Endothelial cell of umbilical vein (primary cell): ENCODE measurements around the gene FSIP1. TPM values are rescaled to one million over a fixed set of nuclear protein-coding genes. Genes with fewer than 3 reads are reported as not detected.

Experiments
- BruUV-seq: library from RNA; stranded (reverse); fragments of 400-500 nt; replicated peaks from 2 replicates; lab custom pipeline; 2021; lab: Mats Ljungman, UMichigan
- CTCF ChIA-PET: fragments of 300-600, 350-600 bp; sonication (Branson Sonifier 250); formaldehyde crosslinking; loops from one replicate; lab custom pipeline; 2021; ENCODE audit warnings: antibody characterized with exemption, inconsistent platforms; lab: Charles Lee
- POLR2A ChIA-PET: fragments of 300-600, 350-600 bp; sonication (Branson Sonifier 250); formaldehyde crosslinking; loops from one replicate; lab custom pipeline; 2021; ENCODE audit warnings: antibody characterized with exemption, inconsistent platforms; lab: Charles Lee
- DNase-seq: peaks from one replicate; pipeline ENCODE4 v3.0.0-alpha.2; 2011; ENCODE audit warnings: low read depth, low spot score
- FAIRE-seq: peaks from 2 replicates; lab custom pipeline; 2011; peaks lifted over from hg19 to GRCh38; lab: Jason Lieb, UNC
- H2AFZ ChIP-seq: 2 replicates; pipeline ENCODE4 v1.6.0; 2012; ENCODE audit warnings: low read depth, low read length, control low read depth, inconsistent platforms
- H3K27ac ChIP-seq: 2 replicates; pipeline ENCODE4 v1.5.1; 2011; ENCODE audit warnings: low read depth, mild to moderate bottlenecking, control low read depth, low read length, moderate library complexity; ENCODE audit not compliant: insufficient read depth
- H3K27me3 ChIP-seq, 2 experiments: 2 replicates each; pipeline versions ENCODE4 v1.6.0 to v1.6.1; 2011; ENCODE audit warnings: low read length in 2 of 2, mixed read lengths in 1 of 2; ENCODE audit not compliant: control insufficient read depth in 2 of 2, insufficient read depth in 2 of 2
- H3K36me3 ChIP-seq, 2 experiments: 2 replicates in 1 of 2; 3 replicates in 1 of 2; pipeline ENCODE4 v1.5.1; 2011; ENCODE audit warnings: low read length in 2 of 2, mild to moderate bottlenecking in 1 of 2, moderate library complexity in 1 of 2; ENCODE audit not compliant: control insufficient read depth in 2 of 2, insufficient read depth in 2 of 2; ENCODE audit errors: extremely low read depth in 1 of 2
- H3K4me1 ChIP-seq: 3 replicates; pipeline ENCODE4 v1.5.1; 2011; ENCODE audit warnings: mild to moderate bottlenecking, low read length; ENCODE audit not compliant: control insufficient read depth, insufficient read depth; ENCODE audit errors: extremely low read depth
- H3K4me2 ChIP-seq: 2 replicates; pipeline ENCODE4 v1.6.1; 2011; ENCODE audit warnings: low read length, control low read depth, mixed read lengths; ENCODE audit not compliant: insufficient read depth
- H3K4me3 ChIP-seq, 3 experiments: fragments of 200-600 bp in 1 of 3; sonication (generic), shearing (Covaris generic) in 1 of 3; replicated peaks in 1 of 3; 2 replicates each; pipeline ENCODE4 v1.5.1; 2011 to 2016; ENCODE audit warnings: control low read depth in 3 of 3, low read length in 3 of 3, mild to moderate bottlenecking in 2 of 3, inconsistent platforms in 1 of 3, low read depth in 1 of 3, moderate library complexity in 1 of 3; ENCODE audit not compliant: insufficient read depth in 1 of 3
- H3K79me2 ChIP-seq: 2 replicates; pipeline ENCODE4 v1.6.0; 2012; ENCODE audit warnings: low read length, inconsistent platforms; ENCODE audit not compliant: control insufficient read depth, insufficient read depth
- H3K9ac ChIP-seq: replicated peaks from 2 replicates; pipeline ENCODE3; 2011; ENCODE audit warnings: low read length, control low read depth; ENCODE audit not compliant: insufficient read depth; ENCODE audit errors: extremely low read depth
- H3K9me1 ChIP-seq: replicated peaks from 3 replicates; pipeline ENCODE4 v1.6.0; 2011; ENCODE audit warnings: mild to moderate bottlenecking, low read length; ENCODE audit not compliant: control insufficient read depth, insufficient read depth; ENCODE audit errors: extremely low read depth
- H3K9me3 ChIP-seq: replicated peaks from 2 replicates; pipeline ENCODE4 v1.5.1; 2012; ENCODE audit warnings: low read length, inconsistent platforms; ENCODE audit not compliant: control insufficient read depth, insufficient read depth
- H4K20me1 ChIP-seq: replicated peaks from 2 replicates; pipeline ENCODE3; 2011; ENCODE audit warnings: mild to moderate bottlenecking, low read length; ENCODE audit not compliant: control insufficient read depth, insufficient read depth; ENCODE audit errors: extremely low read depth
- CTCF ChIP-seq, 2 donors: IDR thresholded peaks; 1 replicate in 1 of 2; 2 replicates in 1 of 2; pipeline ENCODE4 v1.5.1; 2011; ENCODE audit warnings: low read length in 2 of 2, mild to moderate bottlenecking in 2 of 2, moderate library complexity in 2 of 2, control low read depth in 1 of 2, inconsistent platforms in 1 of 2, low read depth in 1 of 2; ENCODE audit not compliant: insufficient read depth in 1 of 2; ENCODE audit errors: extremely low read depth in 1 of 2
- EZH2 ChIP-seq: IDR thresholded peaks from 2 replicates; pipeline ENCODE4 v1.6.1; 2012; ENCODE audit warnings: borderline replicate concordance, low read depth, mild to moderate bottlenecking, moderate library complexity, low read length, inconsistent platforms; ENCODE audit not compliant: severe bottlenecking
- FOS ChIP-seq: IDR thresholded peaks from 2 replicates; pipeline ENCODE4 v1.6.1; 2011; ENCODE audit warnings: mild to moderate bottlenecking, low read length, moderate library complexity, borderline replicate concordance; ENCODE audit not compliant: insufficient read depth
- GATA2 ChIP-seq: IDR thresholded peaks from 2 replicates; pipeline ENCODE4 v1.7.0; 2011; ENCODE audit warnings: low read depth, mild to moderate bottlenecking, moderate library complexity, mixed read lengths, low read length; ENCODE audit not compliant: insufficient read length, insufficient read depth
- JUN ChIP-seq: IDR thresholded peaks from 2 replicates; pipeline ENCODE4 v1.6.1; 2011; ENCODE audit warnings: borderline replicate concordance, low read depth; ENCODE audit not compliant: insufficient read length, insufficient read depth
- MAX ChIP-seq: IDR thresholded peaks from 2 replicates; pipeline ENCODE4 v1.6.1; 2011; ENCODE audit not compliant: insufficient read depth, insufficient read length
- MYC ChIP-seq: IDR thresholded peaks from one replicate; pipeline ENCODE4 v1.6.1; 2011; ENCODE audit warnings: mild to moderate bottlenecking, low read depth, low read length
- POLR2A ChIP-seq: IDR thresholded peaks from 2 replicates; pipeline ENCODE4 v1.6.1; 2012; ENCODE audit warnings: low read depth, mild to moderate bottlenecking, control low read depth, low read length
- POLR2AphosphoS5 ChIP-seq: IDR thresholded peaks from 2 replicates; pipeline ENCODE4 v1.6.1; 2012; ENCODE audit warnings: low read depth, mild to moderate bottlenecking, control low read depth, low read length, moderate library complexity; ENCODE audit not compliant: insufficient read depth
- dilution Hi-C: fragments of 300-500 bp; cut with MboI; formaldehyde crosslinking; loops from one replicate; pipeline ENCODE4 v1.15.0; 2019; ENCODE audit warnings: low sequenced_read_pairs; ENCODE audit not compliant: extremely low pct_ligation_motif_present
- intact Hi-C: fragments of 100-400 bp; cut with micrococcal nuclease; formaldehyde crosslinking; loops from one replicate; pipeline ENCODE4 v1.10.0; 2022
- polyA plus RNA-seq, 4 experiments: library from polyadenylated mRNA; depleted of rRNA in 3 of 4; stranded (reverse) in 3 of 4; unstranded in 1 of 4; fragments of >200 nt; gene quantifications; 2 replicates each; pipeline versions ENCODE4 v1.2.1 to v1.2.3, GENCODE V29; 2011 to 2012; ENCODE audit warnings: missing spikeins in 1 of 4
- total RNA-seq: library from RNA; stranded (reverse); gene quantifications from 2 replicates; pipeline ENCODE4 v1.2.3, GENCODE V29; 2021

FSIP1 gene
- total and polyA plus RNA-seq, 2 donors (not counting 3 experiments of a cell fraction or from before 2014, with no cell fraction given): 0.23 to 1.1 TPM

- FAIRE-seq: no peak
Observed at GRCh38 chr15:39803016-39803415, 20.4 kb upstream of the FSIP1 start.

More at GRCh38 chr15:39803016-39803415, 20.4 kb upstream of the FSIP1 start:
- H3K9ac ChIP-seq: no peak overlapping the region
- H3K4me1 ChIP-seq: no peaks in the 10 kb centered on the region
- DNase-seq: no peak
- H3K9me1 ChIP-seq: no peaks in the 10 kb centered on the region
- no TSS peak for BruUV-seq
- ChIA-PET POLR2A (no interaction called here), CTCF (interaction anchor here (2.3 kb wide), 1 partner anchor 72 kb away, joined by 11 read pairs; no protein-coding TSS in a partner anchor)
- H4K20me1 ChIP-seq: no peaks in the 10 kb centered on the region
- H2AFZ ChIP-seq: no peak overlapping the region
- no peak overlapping the region for H3K4me3 ChIP-seq
- no peak overlapping the region for H3K4me2 ChIP-seq
- no peaks in the 10 kb centered on the region for H3K79me2 ChIP-seq
- peaks cover 0 to 3% of the 10 kb centered on the region in 2 experiments for H3K36me3 ChIP-seq
- H3K9me3 ChIP-seq: no peaks in the 10 kb centered on the region
- no peak overlapping the region for H3K27ac ChIP-seq
- H3K27me3 ChIP-seq: no peaks in the 10 kb centered on the region
- TF ChIP-seq POLR2A (no peak), JUN (no peak), POLR2AphosphoS5 (no peak), EZH2 (no peak), MAX (no peak), FOS (no peak), CTCF (IDR thresholded peaks at IDR 0.05; ENCODE audit: extremely low read depth in 1 of 2, insufficient read depth in 1 of 2, low read depth in 1 of 2, low read length in 2 of 2) (no peak), MYC (no peak), GATA2 (no peak)
- dilution Hi-C loops: no loop called here
- intact Hi-C loops: loop anchor here (5.0 kb wide), 1 partner anchor 174 kb away; no protein-coding TSS in a partner anchor
